Measurements from ENCODE around the gene EPS8L1.
A peak's percentile ranks its signal among the peaks of the same experiment; 100 is the strongest.

The EPS8L1 gene

GRCh38 chr19:55079400-55080038 lies 3.9 kb downstream of the EPS8L1 start:
- DNase-seq (ENCODE audit: insufficient read length, low spot score) (no peak), FAIRE-seq (no peak)

GRCh38 chr19:55080121-55080967 lies 4.7 kb downstream of the EPS8L1 start:
- peak; percentile 9 for FAIRE-seq
- peak; percentile 56 for DNase-seq (ENCODE audit: insufficient read length, low spot score)

- FAIRE-seq (no peak), DNase-seq (ENCODE audit: insufficient read length, low spot score) (peak; percentile 71)
Measured at GRCh38 chr19:55080968-55081769, 5.5 kb downstream of the EPS8L1 start.

- FAIRE-seq, result no peak
Measured at GRCh38 chr19:55081770-55082019, 6.0 kb downstream of the EPS8L1 start.

GRCh38 chr19:55082020-55082851 lies 6.6 kb downstream of the EPS8L1 start:
- DNase-seq (ENCODE audit: insufficient read length, low spot score), result no peak
- FAIRE-seq, result no peak

More at GRCh38 chr19:55081770-55082019, 6.0 kb downstream of the EPS8L1 start:
- DNase-seq (ENCODE audit: insufficient read length, low spot score), result no peak

- DNase-seq (ENCODE audit: insufficient read length, low spot score) (no peak), FAIRE-seq (no peak)
Measured at GRCh38 chr19:55083004-55083850, 7.6 kb downstream of the EPS8L1 start.

GRCh38 chr19:55084416-55084815 lies 8.7 kb downstream of the EPS8L1 start:
- FAIRE-seq (no peak), DNase-seq (ENCODE audit: insufficient read length, low spot score) (no peak)

GRCh38 chr19:55085923-55086715 lies 10.4 kb downstream of the EPS8L1 start:
- DNase-seq (ENCODE audit: insufficient read length, low spot score) (no peak), FAIRE-seq (no peak)

GRCh38 chr19:55086730-55087541 lies 11.3 kb downstream of the EPS8L1 start:
- DNase-seq (ENCODE audit: insufficient read length, low spot score), result no peak
- no peak for FAIRE-seq

- no peak for DNase-seq (ENCODE audit: insufficient read length, low spot score)
- FAIRE-seq, result no peak
Measured at GRCh38 chr19:55087542-55087901, 11.9 kb downstream of the EPS8L1 start.

GRCh38 chr19:55088021-55088451 lies 12.4 kb downstream of the EPS8L1 start:
- DNase-seq (ENCODE audit: insufficient read length, low spot score) (no peak), FAIRE-seq (no peak)

GRCh38 chr19:55088543-55089341 lies 13.1 kb downstream of the EPS8L1 start:
- peak; percentile 71 for DNase-seq (ENCODE audit: insufficient read length, low spot score)
- FAIRE-seq, result no peak

- FAIRE-seq (no peak), DNase-seq (ENCODE audit: insufficient read length, low spot score) (no peak)
Measured at GRCh38 chr19:55089342-55089944, 13.8 kb downstream of the EPS8L1 start.

- no peak for DNase-seq (ENCODE audit: insufficient read length, low spot score)
Measured at GRCh38 chr19:55090564-55090963, 14.9 kb downstream of the EPS8L1 start.

GRCh38 chr19:55091126-55091910 lies 15.6 kb downstream of the EPS8L1 start:
- no peak for FAIRE-seq

More at GRCh38 chr19:55090564-55090963, 14.9 kb downstream of the EPS8L1 start:
- no peak for FAIRE-seq

GRCh38 chr19:55091955-55092354 lies 16.3 kb downstream of the EPS8L1 start:
- FAIRE-seq, result no peak
- no peak for DNase-seq (ENCODE audit: insufficient read length, low spot score)

More at GRCh38 chr19:55091126-55091910, 15.6 kb downstream of the EPS8L1 start:
- DNase-seq (ENCODE audit: insufficient read length, low spot score), result no peak
